ENCODE measurements around the gene GALR3.

GALR3 gene

GRCh38 chr22:37784829-37785495 is 38.2 kb upstream of the GALR3 start:
- H2BK120ac ChIP-seq (ENCODE audit: insufficient read depth, low read length, poor library complexity): no peak overlapping the region
- no peak overlapping the region for H3K18ac ChIP-seq (ENCODE audit: low read length)
- no peak overlapping the region for H3K4ac ChIP-seq (ENCODE audit: low read depth, low read length)
- H3K4me2 ChIP-seq (ENCODE audit: low read length): no peak overlapping the region
- no peak overlapping the region for H2AK5ac ChIP-seq (ENCODE audit: low read length)
- no peaks in the 10 kb centered on the region for H3K27me3 ChIP-seq (ENCODE audit: insufficient read depth, low read length)
- no peak overlapping the region for H4K12ac ChIP-seq (ENCODE audit: low read depth, low read length)
- H2AFZ ChIP-seq (ENCODE audit: insufficient read depth, low read length, poor library complexity): no peak overlapping the region
- WGBS (ENCODE audit: extremely low coverage, insufficient coverage, insufficient read length): no CpG with 5 or more reads among the region's 11 CpGs
- no peak overlapping the region for H4K8ac ChIP-seq (ENCODE audit: low read depth, low read length)
- H4K91ac ChIP-seq (ENCODE audit: low read depth, low read length): peak overlapping the region; percentile 46
- peak; percentile 93 to 95 for DNase-seq
- no peak overlapping the region for H3K27ac ChIP-seq (ENCODE audit: low read depth, low read length)
- H2BK12ac ChIP-seq (ENCODE audit: low read length): no peak overlapping the region
- no peaks in the 10 kb centered on the region for H3K36me3 ChIP-seq (ENCODE audit: control insufficient read depth in 1 of 2, insufficient read depth in 2 of 2, low read length in 2 of 2)
- H3K79me2 ChIP-seq (ENCODE audit: control insufficient read depth, insufficient read depth, low read length, poor library complexity): no peaks in the 10 kb centered on the region
- H3K14ac ChIP-seq (ENCODE audit: low read length): no peak overlapping the region
- no peak overlapping the region for H3K9ac ChIP-seq (ENCODE audit: low read length)
- no peak overlapping the region for H3K4me3 ChIP-seq (ENCODE audit: low read depth, low read length)
- no peak overlapping the region for H3K23ac ChIP-seq (ENCODE audit: low read length)
- H3K9me3 ChIP-seq (ENCODE audit: insufficient read depth, low read depth, low read length): no peaks in the 10 kb centered on the region
- H2BK5ac ChIP-seq (ENCODE audit: low read depth, low read length, poor library complexity): no peak overlapping the region
- peaks cover 2 to 8% of the 10 kb centered on the region in 2 experiments for H3K4me1 ChIP-seq (ENCODE audit: control insufficient read depth in 1 of 2, insufficient read depth in 2 of 2, low read length in 2 of 2)
- H3K79me1 ChIP-seq (ENCODE audit: low read length): peaks cover 2% of the 10 kb centered on the region

- H3K4ac ChIP-seq (ENCODE audit: low read depth, low read length): no peak overlapping the region
- H3K27me3 ChIP-seq (ENCODE audit: insufficient read depth, low read length): no peaks in the 10 kb centered on the region
- H3K18ac ChIP-seq (ENCODE audit: low read length): no peak overlapping the region
- H3K79me1 ChIP-seq (ENCODE audit: low read length): no peaks in the 10 kb centered on the region
- H3K27ac ChIP-seq (ENCODE audit: low read depth, low read length): no peak overlapping the region
- no CpG with 5 or more reads among the region's 2 CpGs for WGBS (ENCODE audit: extremely low coverage, insufficient coverage, insufficient read length)
- no peak overlapping the region for H2BK12ac ChIP-seq (ENCODE audit: low read length)
- no peak overlapping the region for H4K12ac ChIP-seq (ENCODE audit: low read depth, low read length)
- no peak overlapping the region for H4K91ac ChIP-seq (ENCODE audit: low read depth, low read length)
- H2AFZ ChIP-seq (ENCODE audit: insufficient read depth, low read length, poor library complexity): no peak overlapping the region
- no peak overlapping the region for H4K8ac ChIP-seq (ENCODE audit: low read depth, low read length)
- no peaks in the 10 kb centered on the region for H3K36me3 ChIP-seq (ENCODE audit: control insufficient read depth in 1 of 2, insufficient read depth in 2 of 2, low read length in 2 of 2)
- H3K23ac ChIP-seq (ENCODE audit: low read length): no peak overlapping the region
- H3K9me3 ChIP-seq (ENCODE audit: insufficient read depth, low read depth, low read length): no peaks in the 10 kb centered on the region
- H3K4me3 ChIP-seq (ENCODE audit: low read depth, low read length): no peak overlapping the region
- H2AK5ac ChIP-seq (ENCODE audit: low read length): no peak overlapping the region
- no peak overlapping the region for H2BK120ac ChIP-seq (ENCODE audit: insufficient read depth, low read length, poor library complexity)
- H2BK5ac ChIP-seq (ENCODE audit: low read depth, low read length, poor library complexity): no peak overlapping the region
- peaks cover 2 to 3% of the 10 kb centered on the region in 2 experiments for H3K4me1 ChIP-seq (ENCODE audit: control insufficient read depth in 1 of 2, insufficient read depth in 2 of 2, low read length in 2 of 2)
- H3K79me2 ChIP-seq (ENCODE audit: control insufficient read depth, insufficient read depth, low read length, poor library complexity): no peaks in the 10 kb centered on the region
- peak; percentile 71 to 91 for DNase-seq
- no peak overlapping the region for H3K14ac ChIP-seq (ENCODE audit: low read length)
- no peak overlapping the region for H3K4me2 ChIP-seq (ENCODE audit: low read length)
- no peak overlapping the region for H3K9ac ChIP-seq (ENCODE audit: low read length)
Measured at GRCh38 chr22:37790234-37790633, 32.9 kb upstream of the GALR3 start.

- WGBS (ENCODE audit: extremely low coverage, insufficient coverage, insufficient read length): no CpG with 5 or more reads among the region's 6 CpGs
Measured at GRCh38 chr22:37792494-37792893, 30.7 kb upstream of the GALR3 start.

GRCh38 chr22:37794376-37794775 is 28.8 kb upstream of the GALR3 start:
- no peak overlapping the region for H2BK5ac ChIP-seq (ENCODE audit: low read depth, low read length, poor library complexity)
- no peak overlapping the region for H3K18ac ChIP-seq (ENCODE audit: low read length)
- H3K4me1 ChIP-seq (ENCODE audit: control insufficient read depth in 1 of 2, insufficient read depth in 2 of 2, low read length in 2 of 2): peaks cover 2 to 3% of the 10 kb centered on the region in 2 experiments
- H3K36me3 ChIP-seq (ENCODE audit: control insufficient read depth in 1 of 2, insufficient read depth in 2 of 2, low read length in 2 of 2): no peaks in the 10 kb centered on the region
- H2AFZ ChIP-seq (ENCODE audit: insufficient read depth, low read length, poor library complexity): peak overlapping the region; percentile 35
- H3K4ac ChIP-seq (ENCODE audit: low read depth, low read length): no peak overlapping the region
- H2BK12ac ChIP-seq (ENCODE audit: low read length): no peak overlapping the region
- H4K91ac ChIP-seq (ENCODE audit: low read depth, low read length): no peak overlapping the region
- H3K9me3 ChIP-seq (ENCODE audit: insufficient read depth, low read depth, low read length): no peaks in the 10 kb centered on the region
- no peaks in the 10 kb centered on the region for H3K79me2 ChIP-seq (ENCODE audit: control insufficient read depth, insufficient read depth, low read length, poor library complexity)
- H4K12ac ChIP-seq (ENCODE audit: low read depth, low read length): no peak overlapping the region
- no peak overlapping the region for H3K27ac ChIP-seq (ENCODE audit: low read depth, low read length)
- H4K8ac ChIP-seq (ENCODE audit: low read depth, low read length): no peak overlapping the region
- H3K4me2 ChIP-seq (ENCODE audit: low read length): no peak overlapping the region
- H3K4me3 ChIP-seq (ENCODE audit: low read depth, low read length): no peak overlapping the region
- no peak overlapping the region for H2AK5ac ChIP-seq (ENCODE audit: low read length)
- H3K14ac ChIP-seq (ENCODE audit: low read length): no peak overlapping the region
- peak; percentile 78 to 89 for DNase-seq
- H3K9ac ChIP-seq (ENCODE audit: low read length): no peak overlapping the region
- WGBS (ENCODE audit: extremely low coverage, insufficient coverage, insufficient read length): no CpG with 5 or more reads among the region's 2 CpGs
- H3K79me1 ChIP-seq (ENCODE audit: low read length): no peaks in the 10 kb centered on the region
- no peak overlapping the region for H2BK120ac ChIP-seq (ENCODE audit: insufficient read depth, low read length, poor library complexity)
- no peak overlapping the region for H3K23ac ChIP-seq (ENCODE audit: low read length)
- no peaks in the 10 kb centered on the region for H3K27me3 ChIP-seq (ENCODE audit: insufficient read depth, low read length)

More at GRCh38 chr22:37792494-37792893, 30.7 kb upstream of the GALR3 start:
- Histone ChIP-seq H2BK12ac (ENCODE audit: low read length) (no peak overlapping the region), H3K27ac (ENCODE audit: low read depth, low read length) (no peak overlapping the region), H2AFZ (ENCODE audit: insufficient read depth, low read length, poor library complexity) (no peak overlapping the region), H3K9me3 (ENCODE audit: insufficient read depth, low read depth, low read length) (no peaks in the 10 kb centered on the region), H2BK120ac (ENCODE audit: insufficient read depth, low read length, poor library complexity) (no peak overlapping the region), H3K23ac (ENCODE audit: low read length) (no peak overlapping the region), H3K4ac (ENCODE audit: low read depth, low read length) (no peak overlapping the region), H4K8ac (ENCODE audit: low read depth, low read length) (no peak overlapping the region), H3K36me3 (ENCODE audit: control insufficient read depth in 1 of 2, insufficient read depth in 2 of 2, low read length in 2 of 2) (no peaks in the 10 kb centered on the region), H3K79me2 (ENCODE audit: control insufficient read depth, insufficient read depth, low read length, poor library complexity) (no peaks in the 10 kb centered on the region), H3K14ac (ENCODE audit: low read length) (no peak overlapping the region), H3K79me1 (ENCODE audit: low read length) (no peaks in the 10 kb centered on the region), H2BK5ac (ENCODE audit: low read depth, low read length, poor library complexity) (no peak overlapping the region), H3K27me3 (ENCODE audit: insufficient read depth, low read length) (no peaks in the 10 kb centered on the region), H3K4me3 (ENCODE audit: low read depth, low read length) (no peak overlapping the region), H3K9ac (ENCODE audit: low read length) (no peak overlapping the region), H4K12ac (ENCODE audit: low read depth, low read length) (no peak overlapping the region), H3K4me1 (ENCODE audit: control insufficient read depth in 1 of 2, insufficient read depth in 2 of 2, low read length in 2 of 2) (peaks cover 2 to 3% of the 10 kb centered on the region in 2 experiments), H3K18ac (ENCODE audit: low read length) (no peak overlapping the region), H4K91ac (ENCODE audit: low read depth, low read length) (no peak overlapping the region), H3K4me2 (ENCODE audit: low read length) (no peak overlapping the region), H2AK5ac (ENCODE audit: low read length) (no peak overlapping the region)
- peak; percentile 60 to 79 for DNase-seq

Measured in trophoblast cell (in vitro differentiated cells and primary cell).